HepG2 (cell line): ENCODE data around the gene AKR1A1. TPM values are rescaled to one million over a fixed set of nuclear protein-coding genes. Genes with fewer than 3 reads are reported as not detected.
A peak's percentile ranks its signal among the peaks of the same experiment; 100 is the strongest.

ENCODE experiments used
- ATAC-seq: fragments of 200-7000 bp; cut with Tn5 transposase; 3 replicates; pipeline ENCODE4 v1.9.1; 2020; ENCODE audit warnings: mild to moderate bottlenecking, moderate library complexity
- BruUV-seq: library from RNA; stranded (reverse); fragments of 400-500 nt; replicated peaks from 2 replicates; lab custom pipeline; 2021; lab: Mats Ljungman, UMichigan
- CTCF ChIA-PET: fragments of 300-600 bp; formaldehyde crosslinking; extraction: SDS; loops from one replicate; lab custom pipeline; 2021; ENCODE audit warnings: low total read pairs, inconsistent platforms, low intra/inter-chr PET ratio; lab: Yijun Ruan, JAX
- POLR2A ChIA-PET: fragments of 350-600 bp; sonication (Branson Sonifier 250); formaldehyde crosslinking; loops from one replicate; lab custom pipeline; 2020; ENCODE audit warnings: antibody characterized with exemption, inconsistent platforms; lab: Yijun Ruan, JAX
- DNase-seq: peaks from one replicate; pipeline ENCODE4 v3.0.0-alpha.2; 2015; ENCODE audit warnings: low spot score
- FAIRE-seq: peaks from 3 replicates; lab custom pipeline; 2011; peaks lifted over from hg19 to GRCh38; lab: Jason Lieb, UNC
- H2AFZ ChIP-seq: one replicate; pipeline ENCODE4 v1.6.1; 2011; ENCODE audit warnings: low read length, inconsistent platforms
- H3K27ac ChIP-seq: fragments of 300-600 bp; 3 replicates; pipeline ENCODE4 v1.8.0; 2011; ENCODE audit warnings: mixed run types, mild to moderate bottlenecking, mixed read lengths, low read length, inconsistent platforms; ENCODE audit not compliant: insufficient read depth; ENCODE audit errors: extremely low read length
- H3K27me3 ChIP-seq, 2 experiments: fragments of 200-600 bp in 1 of 2; 2 replicates in 1 of 2; 3 replicates in 1 of 2; pipeline versions ENCODE4 v1.6.0 to v1.8.0; 2011; ENCODE audit warnings: low read length in 2 of 2, mild to moderate bottlenecking in 2 of 2, moderate library complexity in 2 of 2, inconsistent platforms in 1 of 2; ENCODE audit not compliant: insufficient read depth in 2 of 2, control insufficient read depth in 1 of 2
- H3K36me3 ChIP-seq, 2 experiments: fragments of 200-600 bp in 1 of 2; replicated peaks in 1 of 2; 2 replicates in 1 of 2; 3 replicates in 1 of 2; pipeline versions ENCODE4 v1.5.1 to v1.8.0; 2011; ENCODE audit warnings: low read length in 2 of 2, inconsistent platforms in 1 of 2; ENCODE audit not compliant: insufficient read depth in 2 of 2, control insufficient read depth in 1 of 2
- H3K4me1 ChIP-seq: 2 replicates; pipeline ENCODE4 v1.5.1; 2012; ENCODE audit warnings: low read length, inconsistent platforms; ENCODE audit not compliant: insufficient read depth
- H3K4me2 ChIP-seq: 2 replicates; pipeline ENCODE4 v1.6.0; 2011; ENCODE audit warnings: low read depth, low read length, inconsistent platforms
- H3K4me3 ChIP-seq, 3 experiments: fragments of 200-600 bp in 1 of 3; sonication (generic), shearing (Covaris generic) in 1 of 3; replicated peaks in 1 of 3; 2 replicates each; pipeline ENCODE4 v1.5.1; 2011 to 2016; ENCODE audit warnings: low read length in 3 of 3, inconsistent platforms in 2 of 3, low read depth in 2 of 3, mild to moderate bottlenecking in 2 of 3, control low read depth in 1 of 3, mixed read lengths in 1 of 3; ENCODE audit not compliant: insufficient read depth in 1 of 3
- H3K79me2 ChIP-seq: one replicate; pipeline ENCODE4 v1.6.1; 2011; ENCODE audit warnings: low read length, inconsistent platforms; ENCODE audit not compliant: insufficient read depth
- H3K9ac ChIP-seq: 2 replicates; pipeline ENCODE4 v1.6.0; 2011; ENCODE audit warnings: mild to moderate bottlenecking, low read depth, low read length, inconsistent platforms; ENCODE audit not compliant: insufficient read depth
- H3K9me3 ChIP-seq: 2 replicates; pipeline ENCODE4 v1.5.1; 2012; ENCODE audit warnings: mild to moderate bottlenecking, low read length
- H4K20me1 ChIP-seq: 2 replicates; pipeline ENCODE4 v1.6.0; 2011; ENCODE audit warnings: inconsistent platforms, mild to moderate bottlenecking, low read length, moderate library complexity; ENCODE audit not compliant: insufficient read depth
- PLRG1 ChIP-seq: fragments of 450-650 bp; conservative IDR thresholded peaks from 2 replicates; pipeline ENCODE4 v1.6.1; 2016
- PRDM15 ChIP-seq: sonication (generic); formaldehyde crosslinking; IDR thresholded peaks from 2 replicates; pipeline ENCODE4 v1.4.0; 2020; ENCODE audit warnings: missing genetic modification reagents
- RFX3 ChIP-seq: IDR thresholded peaks from 2 replicates; pipeline ENCODE4 v1.6.1; 2016; ENCODE audit warnings: missing biosample characterization, missing genetic modification reagents
- SNAPC2 ChIP-seq: sonication (generic); formaldehyde crosslinking; IDR thresholded peaks from 2 replicates; pipeline ENCODE4 v1.8.1; 2022; ENCODE audit warnings: mild to moderate bottlenecking, missing genetic modification reagents
- WGBS: methylation state at CpG from one replicate; pipeline ENCODE4 v1.1.6; 2017; ENCODE audit warnings: low lambda C conversion rate; 5-methylcytosine and 5-hydroxymethylcytosine counted together
- in situ Hi-C: cut with HindIII; loops from 2 replicates; pipeline ENCODE4 v1.10.0; 2017; ENCODE audit warnings: low pct_unique_long_range_greater_than_20kb; ENCODE audit not compliant: extremely low pct_ligation_motif_present
- intact Hi-C: fragments of 100-400 bp; cut with micrococcal nuclease; formaldehyde crosslinking; loops from one replicate; pipeline ENCODE4 v1.10.0; 2022; ENCODE audit not compliant: unreplicated experiment
- polyA plus RNA-seq, 8 experiments: library from polyadenylated mRNA; depleted of rRNA in 3 of 8; stranded (reverse) in 7 of 8; unstranded in 1 of 8; fragments of >200 nt; fragmentation: Illumina TruSeq in 4 of 8; extraction: Trizol in 4 of 8; gene quantifications; 2 replicates each; pipeline versions ENCODE4 v1.2.1 to v1.2.3, GENCODE V29; 2011 to 2016; ENCODE audit warnings: low read depth in 4 of 8, missing spikeins in 1 of 8, mixed read lengths in 1 of 8; ENCODE audit not compliant: insufficient read depth in 1 of 8
- total RNA-seq, 5 experiments: library from RNA; depleted of rRNA; stranded (reverse); fragments of >200 nt; fragmentation: Illumina TruSeq; extraction: Trizol; gene quantifications; 2 replicates each; pipeline ENCODE4 v1.2.3, GENCODE V29; 2016; ENCODE audit warnings: low read depth in 1 of 5

Gene AKR1A1
- total and polyA plus RNA-seq, 2 of the 13 experiments (the other 11 are each of a cell fraction or from before 2014, with no cell fraction given) = 181 to 217 TPM

- H3K4me2 ChIP-seq = peak overlapping the region; percentile 82
- peaks cover 59% of the 10 kb centered on the region for H3K79me2 ChIP-seq
- ChIA-PET CTCF (no interaction called here), POLR2A (interaction anchor here (0.7 to 4.5 kb wide), 16 partner anchors 13 to 302 kb away, joined by 3 to 79 read pairs (median 4); partner anchors contain the start of genes AKR1A1, CCDC163, GPBP1L1 and MMACHC)
- peak overlapping the region; percentile 98 for H3K27ac ChIP-seq
- H3K4me3 ChIP-seq = peak overlapping the region; percentile 90 to 96 (median 95)
- H3K4me1 ChIP-seq = peaks cover 47% of the 10 kb centered on the region
- DNase-seq (no peak), FAIRE-seq (no peak), ATAC-seq (no peak)
- in situ Hi-C loops (loop anchor here (25.0 kb wide), 1 partner anchor 223 kb away; no protein-coding TSS in a partner anchor), intact Hi-C loops (loop anchor here (2.0 kb wide), 1 partner anchor 34 kb away; the partner anchor contains the start of gene AKR1A1)
- H3K27me3 ChIP-seq = no peaks in the 10 kb centered on the region; a peak in 2 of 5 replicates
- no peak for TF ChIP-seq RFX3 (CRISPR knock-in tag)
- TF ChIP-seq PRDM15 (CRISPR knock-in tag) = no peak
- TF ChIP-seq PLRG1 = no peak
- 0 out of 2 replicates have a peak, but pooled peaks have one; percentile 12 for TF ChIP-seq SNAPC2 (CRISPR knock-in tag)
- peak overlapping the region; percentile 99 for H3K9ac ChIP-seq
- no peak overlapping the region for H2AFZ ChIP-seq
- WGBS = 2% methylated on average over 5 of the region's 5 CpGs
- BruUV-seq = no TSS peak
- H4K20me1 ChIP-seq = peaks cover 40% of the 10 kb centered on the region
- no peaks in the 10 kb centered on the region for H3K9me3 ChIP-seq
- H3K36me3 ChIP-seq = peaks cover 0 to 8% of the 10 kb centered on the region in 2 experiments; a peak in 2 of 5 replicates
Measured at GRCh38 chr1:45585110-45585426, 34.4 kb downstream of the AKR1A1 start.
